Uterus (tissue), 2 donors: Measurements from ENCODE around the gene NOS1AP.

Experiments used
- POLR2A ChIP-seq, 2 donors: fragments of 450-650 bp; IDR thresholded peaks; one replicate each; pipeline ENCODE4 v1.6.1; 2016; ENCODE audit warnings: antibody characterized with exemption in 2 of 2, mild to moderate bottlenecking in 1 of 2, moderate library complexity in 1 of 2
- TF ChIP-seq, protein P1 (sequence below), 4 experiments: fragments of 200-600 bp in 2 of 4; fragments of 450-650 bp in 2 of 4; sonication (generic) in 2 of 4; IDR thresholded peaks; one replicate each; pipeline ENCODE4 v1.5.1; 2016 to 2019; ENCODE audit warnings: antibody characterized with exemption in 4 of 4, mild to moderate bottlenecking in 2 of 4, moderate library complexity in 1 of 4

- TF ChIP-seq, protein P1, sequence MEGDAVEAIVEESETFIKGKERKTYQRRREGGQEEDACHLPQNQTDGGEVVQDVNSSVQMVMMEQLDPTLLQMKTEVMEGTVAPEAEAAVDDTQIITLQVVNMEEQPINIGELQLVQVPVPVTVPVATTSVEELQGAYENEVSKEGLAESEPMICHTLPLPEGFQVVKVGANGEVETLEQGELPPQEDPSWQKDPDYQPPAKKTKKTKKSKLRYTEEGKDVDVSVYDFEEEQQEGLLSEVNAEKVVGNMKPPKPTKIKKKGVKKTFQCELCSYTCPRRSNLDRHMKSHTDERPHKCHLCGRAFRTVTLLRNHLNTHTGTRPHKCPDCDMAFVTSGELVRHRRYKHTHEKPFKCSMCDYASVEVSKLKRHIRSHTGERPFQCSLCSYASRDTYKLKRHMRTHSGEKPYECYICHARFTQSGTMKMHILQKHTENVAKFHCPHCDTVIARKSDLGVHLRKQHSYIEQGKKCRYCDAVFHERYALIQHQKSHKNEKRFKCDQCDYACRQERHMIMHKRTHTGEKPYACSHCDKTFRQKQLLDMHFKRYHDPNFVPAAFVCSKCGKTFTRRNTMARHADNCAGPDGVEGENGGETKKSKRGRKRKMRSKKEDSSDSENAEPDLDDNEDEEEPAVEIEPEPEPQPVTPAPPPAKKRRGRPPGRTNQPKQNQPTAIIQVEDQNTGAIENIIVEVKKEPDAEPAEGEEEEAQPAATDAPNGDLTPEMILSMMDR (IDR thresholded peaks at IDR 0.05) = no peak
- no peak for TF ChIP-seq POLR2A (IDR thresholded peaks at IDR 0.05)
Observed at GRCh38 chr1:162367073-162367472, 297.6 kb downstream of the NOS1AP start.
